Liver (tissue), 3 donors: ENCODE data around the gene ITGA6.

ENCODE experiments used
- FOXA1 ChIP-seq: IDR thresholded peaks from 2 replicates; pipeline ENCODE4 v1.6.1; 2016; ENCODE audit warnings: antibody characterized with exemption
- HNF4G ChIP-seq: IDR thresholded peaks from 2 replicates; pipeline ENCODE4 v1.6.1; 2016; ENCODE audit warnings: antibody characterized with exemption
- JUND ChIP-seq, 2 donors: IDR thresholded peaks; 2 replicates each; pipeline ENCODE4 v1.6.1; 2016; ENCODE audit warnings: antibody characterized with exemption in 2 of 2
- NR2F2 ChIP-seq: IDR thresholded peaks from 2 replicates; pipeline ENCODE4 v1.6.1; 2016; ENCODE audit warnings: antibody characterized with exemption
- RAD21 ChIP-seq, 2 donors: IDR thresholded peaks; 2 replicates each; pipeline ENCODE4 v1.6.1; 2016; ENCODE audit warnings: antibody characterized with exemption in 2 of 2, mild to moderate bottlenecking in 2 of 2
- RXRA ChIP-seq, 2 donors: IDR thresholded peaks; 2 replicates each; pipeline ENCODE4 v1.6.1; 2017 to 2018; ENCODE audit warnings: antibody characterized with exemption in 2 of 2, mild to moderate bottlenecking in 1 of 2
- SP1 ChIP-seq: IDR thresholded peaks from 2 replicates; pipeline ENCODE4 v1.6.1; 2018; ENCODE audit warnings: antibody characterized with exemption, mild to moderate bottlenecking
- TAF1 ChIP-seq: conservative IDR thresholded peaks from 2 replicates; pipeline ENCODE4 v1.6.1; 2016; ENCODE audit warnings: antibody characterized with exemption, mild to moderate bottlenecking
- YY1 ChIP-seq: IDR thresholded peaks from 2 replicates; pipeline ENCODE4 v1.6.1; 2016; ENCODE audit warnings: antibody characterized with exemption, mild to moderate bottlenecking
- TF ChIP-seq, protein P1 (sequence below): IDR thresholded peaks from 2 replicates; pipeline ENCODE4 v1.6.1; 2016; ENCODE audit warnings: antibody characterized with exemption
- TF ChIP-seq, protein P2 (sequence below): fragments of 150-350 bp; IDR thresholded peaks from 2 replicates; pipeline ENCODE4 v1.5.1; 2017; ENCODE audit warnings: improper control_type of control experiment, low read depth, low read length; ENCODE audit not compliant: missing input control
- TF ChIP-seq, protein P3 (sequence below): IDR thresholded peaks from 2 replicates; pipeline ENCODE4 v1.6.1; 2016; ENCODE audit warnings: antibody characterized with exemption
- TF ChIP-seq, protein P4 (sequence below): IDR thresholded peaks from 2 replicates; pipeline ENCODE4 v1.6.1; 2016; ENCODE audit warnings: antibody characterized with exemption, mild to moderate bottlenecking
- TF ChIP-seq, protein P5 (sequence below): IDR thresholded peaks from 2 replicates; pipeline ENCODE4 v1.6.1; 2016; ENCODE audit warnings: antibody characterized with exemption
- donor health status: healthy.
- donor health status: healthy.

DNA sequence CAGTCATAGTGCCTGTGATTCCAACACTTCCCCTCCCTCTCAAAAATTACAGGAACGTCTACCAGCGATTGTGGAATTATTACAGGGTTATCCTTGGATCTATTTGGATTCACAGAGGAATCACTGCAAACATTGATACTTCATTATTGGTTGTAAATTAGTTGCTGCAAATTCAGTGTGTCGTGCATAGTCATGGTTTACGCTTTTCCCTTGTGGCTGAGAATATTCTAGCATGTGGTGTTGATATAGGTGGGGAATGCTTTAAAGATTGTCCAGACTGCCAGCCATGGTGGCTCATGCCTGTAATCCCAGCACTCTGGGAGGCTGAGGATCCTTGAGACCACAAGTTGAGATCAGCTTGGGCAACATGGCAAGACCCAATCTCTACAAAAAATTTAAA is 79.8 kb downstream of the ITGA6 start:
- TF ChIP-seq, protein P1, sequence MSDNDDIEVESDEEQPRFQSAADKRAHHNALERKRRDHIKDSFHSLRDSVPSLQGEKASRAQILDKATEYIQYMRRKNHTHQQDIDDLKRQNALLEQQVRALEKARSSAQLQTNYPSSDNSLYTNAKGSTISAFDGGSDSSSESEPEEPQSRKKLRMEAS = no peak
- TF ChIP-seq RAD21 (IDR thresholded peaks at IDR 0.05) (no peak), SP1 (no peak), HNF4G (no peak), YY1 (no peak), RXRA (IDR thresholded peaks at IDR 0.05) (no peak), JUND (IDR thresholded peaks at IDR 0.05) (no peak), NR2F2 (no peak), FOXA1 (no peak), TAF1 (no peak)
- TF ChIP-seq, protein P2, sequence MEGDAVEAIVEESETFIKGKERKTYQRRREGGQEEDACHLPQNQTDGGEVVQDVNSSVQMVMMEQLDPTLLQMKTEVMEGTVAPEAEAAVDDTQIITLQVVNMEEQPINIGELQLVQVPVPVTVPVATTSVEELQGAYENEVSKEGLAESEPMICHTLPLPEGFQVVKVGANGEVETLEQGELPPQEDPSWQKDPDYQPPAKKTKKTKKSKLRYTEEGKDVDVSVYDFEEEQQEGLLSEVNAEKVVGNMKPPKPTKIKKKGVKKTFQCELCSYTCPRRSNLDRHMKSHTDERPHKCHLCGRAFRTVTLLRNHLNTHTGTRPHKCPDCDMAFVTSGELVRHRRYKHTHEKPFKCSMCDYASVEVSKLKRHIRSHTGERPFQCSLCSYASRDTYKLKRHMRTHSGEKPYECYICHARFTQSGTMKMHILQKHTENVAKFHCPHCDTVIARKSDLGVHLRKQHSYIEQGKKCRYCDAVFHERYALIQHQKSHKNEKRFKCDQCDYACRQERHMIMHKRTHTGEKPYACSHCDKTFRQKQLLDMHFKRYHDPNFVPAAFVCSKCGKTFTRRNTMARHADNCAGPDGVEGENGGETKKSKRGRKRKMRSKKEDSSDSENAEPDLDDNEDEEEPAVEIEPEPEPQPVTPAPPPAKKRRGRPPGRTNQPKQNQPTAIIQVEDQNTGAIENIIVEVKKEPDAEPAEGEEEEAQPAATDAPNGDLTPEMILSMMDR = no peak
- TF ChIP-seq, protein P3, sequence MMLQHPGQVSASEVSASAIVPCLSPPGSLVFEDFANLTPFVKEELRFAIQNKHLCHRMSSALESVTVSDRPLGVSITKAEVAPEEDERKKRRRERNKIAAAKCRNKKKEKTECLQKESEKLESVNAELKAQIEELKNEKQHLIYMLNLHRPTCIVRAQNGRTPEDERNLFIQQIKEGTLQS = no peak
- TF ChIP-seq, protein P4, sequence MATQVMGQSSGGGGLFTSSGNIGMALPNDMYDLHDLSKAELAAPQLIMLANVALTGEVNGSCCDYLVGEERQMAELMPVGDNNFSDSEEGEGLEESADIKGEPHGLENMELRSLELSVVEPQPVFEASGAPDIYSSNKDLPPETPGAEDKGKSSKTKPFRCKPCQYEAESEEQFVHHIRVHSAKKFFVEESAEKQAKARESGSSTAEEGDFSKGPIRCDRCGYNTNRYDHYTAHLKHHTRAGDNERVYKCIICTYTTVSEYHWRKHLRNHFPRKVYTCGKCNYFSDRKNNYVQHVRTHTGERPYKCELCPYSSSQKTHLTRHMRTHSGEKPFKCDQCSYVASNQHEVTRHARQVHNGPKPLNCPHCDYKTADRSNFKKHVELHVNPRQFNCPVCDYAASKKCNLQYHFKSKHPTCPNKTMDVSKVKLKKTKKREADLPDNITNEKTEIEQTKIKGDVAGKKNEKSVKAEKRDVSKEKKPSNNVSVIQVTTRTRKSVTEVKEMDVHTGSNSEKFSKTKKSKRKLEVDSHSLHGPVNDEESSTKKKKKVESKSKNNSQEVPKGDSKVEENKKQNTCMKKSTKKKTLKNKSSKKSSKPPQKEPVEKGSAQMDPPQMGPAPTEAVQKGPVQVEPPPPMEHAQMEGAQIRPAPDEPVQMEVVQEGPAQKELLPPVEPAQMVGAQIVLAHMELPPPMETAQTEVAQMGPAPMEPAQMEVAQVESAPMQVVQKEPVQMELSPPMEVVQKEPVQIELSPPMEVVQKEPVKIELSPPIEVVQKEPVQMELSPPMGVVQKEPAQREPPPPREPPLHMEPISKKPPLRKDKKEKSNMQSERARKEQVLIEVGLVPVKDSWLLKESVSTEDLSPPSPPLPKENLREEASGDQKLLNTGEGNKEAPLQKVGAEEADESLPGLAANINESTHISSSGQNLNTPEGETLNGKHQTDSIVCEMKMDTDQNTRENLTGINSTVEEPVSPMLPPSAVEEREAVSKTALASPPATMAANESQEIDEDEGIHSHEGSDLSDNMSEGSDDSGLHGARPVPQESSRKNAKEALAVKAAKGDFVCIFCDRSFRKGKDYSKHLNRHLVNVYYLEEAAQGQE = no peak
- TF ChIP-seq, protein P5, sequence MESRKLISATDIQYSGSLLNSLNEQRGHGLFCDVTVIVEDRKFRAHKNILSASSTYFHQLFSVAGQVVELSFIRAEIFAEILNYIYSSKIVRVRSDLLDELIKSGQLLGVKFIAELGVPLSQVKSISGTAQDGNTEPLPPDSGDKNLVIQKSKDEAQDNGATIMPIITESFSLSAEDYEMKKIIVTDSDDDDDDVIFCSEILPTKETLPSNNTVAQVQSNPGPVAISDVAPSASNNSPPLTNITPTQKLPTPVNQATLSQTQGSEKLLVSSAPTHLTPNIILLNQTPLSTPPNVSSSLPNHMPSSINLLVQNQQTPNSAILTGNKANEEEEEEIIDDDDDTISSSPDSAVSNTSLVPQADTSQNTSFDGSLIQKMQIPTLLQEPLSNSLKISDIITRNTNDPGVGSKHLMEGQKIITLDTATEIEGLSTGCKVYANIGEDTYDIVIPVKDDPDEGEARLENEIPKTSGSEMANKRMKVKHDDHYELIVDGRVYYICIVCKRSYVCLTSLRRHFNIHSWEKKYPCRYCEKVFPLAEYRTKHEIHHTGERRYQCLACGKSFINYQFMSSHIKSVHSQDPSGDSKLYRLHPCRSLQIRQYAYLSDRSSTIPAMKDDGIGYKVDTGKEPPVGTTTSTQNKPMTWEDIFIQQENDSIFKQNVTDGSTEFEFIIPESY = no peak
